ENCODE measurements around the gene C17orf114.
"Not testable (repeated sequence)": the region's sequence is repeated elsewhere in the genome, so short reads cannot be mapped to it uniquely, and the experiment has no call there.

C17orf114 gene

GRCh38 chr17:4802228-4802627 lies at the start of gene C17orf114:
C17orf114 (minus strand) TSS chr17:4802328.
- no peak for DNase-seq

GRCh38 chr17:4851084-4851483 lies 49.0 kb upstream of the C17orf114 start:
- no peak for DNase-seq

GRCh38 chr17:4850246-4850645 lies 48.1 kb upstream of the C17orf114 start:
- no peak for DNase-seq

GRCh38 chr17:4849011-4849536 lies 46.9 kb upstream of the C17orf114 start:
- no peak for DNase-seq

- DNase-seq = no peak
Measured at GRCh38 chr17:4846635-4847390, 44.7 kb upstream of the C17orf114 start.

- DNase-seq = no peak
Measured at GRCh38 chr17:4845118-4845517, 43.0 kb upstream of the C17orf114 start.

- no peak for DNase-seq
Measured at GRCh38 chr17:4843321-4844000, 41.3 kb upstream of the C17orf114 start.

GRCh38 chr17:4842376-4842775 lies 40.2 kb upstream of the C17orf114 start:
- DNase-seq = no peak

- DNase-seq = no peak
Measured at GRCh38 chr17:4840893-4841242, 38.7 kb upstream of the C17orf114 start.

- no peak for DNase-seq
Measured at GRCh38 chr17:4839965-4840892, 38.1 kb upstream of the C17orf114 start.

GRCh38 chr17:4839221-4839620 lies 37.1 kb upstream of the C17orf114 start:
- DNase-seq = no peak

- DNase-seq = peak; percentile 83
Measured at GRCh38 chr17:4838309-4838785, 36.2 kb upstream of the C17orf114 start.

- no peak for DNase-seq
Measured at GRCh38 chr17:4837471-4838308, 35.6 kb upstream of the C17orf114 start.

- DNase-seq = peak; percentile 36
Measured at GRCh38 chr17:4836221-4836620, 34.1 kb upstream of the C17orf114 start.

GRCh38 chr17:4834681-4835020 lies 32.5 kb upstream of the C17orf114 start:
- DNase-seq = no peak

- peak; percentile 34 for DNase-seq
Measured at GRCh38 chr17:4833941-4834680, 32.0 kb upstream of the C17orf114 start.

GRCh38 chr17:4833178-4833940 lies 31.2 kb upstream of the C17orf114 start, which contains the start of gene MINK1:
MINK1 (plus strand) TSS chr17:4833340; CDS start chr17:4833584, 244 bp downstream.
- DNase-seq = peak; percentile 95

- DNase-seq = not testable (repeated sequence)
Measured at GRCh38 chr17:4832829-4833177, 30.7 kb upstream of the C17orf114 start.

GRCh38 chr17:4827399-4827798 lies 25.3 kb upstream of the C17orf114 start:
- DNase-seq = no peak

- DNase-seq = no peak
Measured at GRCh38 chr17:4823373-4824089, 21.4 kb upstream of the C17orf114 start.
